Left forelimb (tissue), 1 donor: ENCODE measurements around the gene KHDC4.

Experiments used
- DNase-seq: peaks from one replicate; pipeline ENCODE4 v3.0.0-alpha.2; 2018; ENCODE audit warnings: low spot score

KHDC4 gene

DNA sequence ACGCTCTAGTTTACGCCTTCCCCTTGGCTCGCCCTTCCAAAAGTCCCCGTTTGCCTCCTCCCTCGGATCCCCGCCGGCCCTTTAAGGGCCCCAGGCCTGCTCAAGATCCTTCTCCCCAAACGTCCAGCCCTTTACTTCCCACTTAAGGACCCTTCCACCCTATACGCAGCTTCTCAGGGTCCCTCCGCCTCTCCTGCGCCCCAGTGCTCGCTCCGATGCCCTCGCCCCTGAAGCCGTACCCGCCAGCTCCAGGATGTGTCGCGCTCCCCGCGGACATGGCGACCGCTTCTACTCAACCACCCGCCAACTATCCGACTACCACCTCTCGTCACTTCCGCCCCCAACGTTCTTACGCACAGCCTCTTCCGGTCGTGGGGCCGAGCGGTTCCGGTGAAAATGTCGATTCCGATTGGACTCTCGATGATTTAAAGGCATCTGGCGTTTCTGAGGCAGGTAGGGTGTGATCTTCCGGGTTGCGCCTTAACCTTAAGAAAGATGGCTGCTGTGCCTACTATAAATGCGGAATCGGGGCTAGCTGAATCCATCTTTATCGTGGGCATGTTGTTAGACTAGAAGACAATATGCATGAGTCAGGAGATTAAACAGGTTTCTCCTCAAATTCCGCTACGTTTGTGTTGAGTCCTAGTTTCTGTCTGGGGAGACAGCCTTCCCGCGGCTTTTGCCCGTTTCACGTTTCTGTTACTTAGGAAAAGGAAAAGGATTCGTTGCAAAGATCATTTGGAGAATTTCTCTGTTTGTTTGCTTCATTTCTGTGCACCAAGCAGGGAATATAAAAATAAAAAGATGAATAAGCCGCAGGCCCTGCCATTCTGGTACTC, at the start of gene KHDC4:
KHDC4 (minus strand) TSS at position 317 of the 839 bp plus-strand sequence; CDS start at position 277, 40 bp downstream.
- DNase-seq: peak; percentile 96

DNA sequence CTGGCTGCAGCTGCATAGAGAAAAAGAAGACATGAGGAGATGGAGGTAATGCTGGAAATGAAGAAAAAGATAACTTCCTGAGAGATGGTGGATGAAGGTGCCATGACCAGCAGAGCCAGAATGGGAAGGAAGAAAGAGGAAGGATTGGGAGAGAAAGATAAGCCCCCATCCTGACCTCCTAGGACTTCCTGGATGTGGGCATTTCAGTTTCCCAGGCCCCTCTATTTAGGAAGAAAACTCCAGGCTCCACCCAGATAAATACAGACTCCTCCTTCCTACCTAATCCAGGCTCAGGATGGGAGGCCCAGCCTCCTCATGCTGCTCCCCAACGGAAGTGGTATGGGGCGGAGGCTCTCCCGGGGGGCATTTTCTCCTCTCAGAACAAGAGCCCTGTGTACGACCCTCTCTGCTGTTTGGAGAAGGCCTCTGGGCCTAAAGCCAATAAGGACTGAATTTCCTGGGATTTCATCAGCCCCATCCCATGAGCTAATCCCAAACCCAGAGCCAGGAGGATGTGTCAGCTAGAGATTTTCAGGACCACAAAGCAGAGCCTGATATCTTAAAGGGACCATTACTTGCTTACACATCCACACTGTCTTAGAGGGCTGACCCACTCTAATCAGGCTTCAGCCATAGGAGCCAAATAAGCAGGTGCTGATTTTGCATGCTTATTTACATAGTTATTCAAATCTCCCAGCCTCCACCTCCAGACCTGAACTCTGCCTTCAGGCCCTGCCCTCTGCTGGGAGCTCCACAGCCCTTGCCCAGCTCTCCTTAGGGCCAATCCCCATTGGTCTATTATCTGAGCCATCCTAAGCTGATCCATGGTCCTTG, 49.2 kb upstream of the KHDC4 start:
- DNase-seq: peak; percentile 85

DNA sequence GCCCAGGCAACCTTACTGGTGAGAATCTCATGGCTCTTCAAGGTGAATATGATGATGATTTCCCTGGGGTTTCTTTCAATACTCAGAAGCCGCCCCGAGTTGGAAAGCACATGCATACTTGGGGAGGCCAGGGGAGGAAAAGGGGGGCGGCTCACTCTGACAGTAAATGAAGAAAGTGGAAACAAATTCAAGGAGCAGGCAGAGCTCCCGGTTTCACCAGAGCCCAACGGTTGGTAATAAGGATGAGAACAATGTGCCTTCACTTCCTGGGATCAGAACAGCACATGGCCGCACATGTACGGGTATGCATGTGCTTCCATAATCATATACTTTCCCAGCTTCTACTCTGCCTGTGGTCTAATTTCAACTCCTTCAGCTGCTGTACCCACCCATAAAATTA, 47.9 kb upstream of the KHDC4 start:
- DNase-seq: no peak

- no peak for DNase-seq
Measured at GRCh38 chr1:155981266-155982088, 47.3 kb upstream of the KHDC4 start.

- DNase-seq: no peak
Measured at GRCh38 chr1:155979597-155980343, 45.6 kb upstream of the KHDC4 start.

- no peak for DNase-seq
Measured at GRCh38 chr1:155978973-155979429, 44.8 kb upstream of the KHDC4 start.

- DNase-seq: peak; percentile 84
Measured at GRCh38 chr1:155978325-155978972, 44.2 kb upstream of the KHDC4 start, which contains the start of gene ARHGEF2. ARHGEF2 (minus strand) TSS chr1:155978547; CDS start chr1:155978427, 120 bp downstream.

GRCh38 chr1:155977690-155978324, 43.6 kb upstream of the KHDC4 start:
- DNase-seq: peak; percentile 80

DNA sequence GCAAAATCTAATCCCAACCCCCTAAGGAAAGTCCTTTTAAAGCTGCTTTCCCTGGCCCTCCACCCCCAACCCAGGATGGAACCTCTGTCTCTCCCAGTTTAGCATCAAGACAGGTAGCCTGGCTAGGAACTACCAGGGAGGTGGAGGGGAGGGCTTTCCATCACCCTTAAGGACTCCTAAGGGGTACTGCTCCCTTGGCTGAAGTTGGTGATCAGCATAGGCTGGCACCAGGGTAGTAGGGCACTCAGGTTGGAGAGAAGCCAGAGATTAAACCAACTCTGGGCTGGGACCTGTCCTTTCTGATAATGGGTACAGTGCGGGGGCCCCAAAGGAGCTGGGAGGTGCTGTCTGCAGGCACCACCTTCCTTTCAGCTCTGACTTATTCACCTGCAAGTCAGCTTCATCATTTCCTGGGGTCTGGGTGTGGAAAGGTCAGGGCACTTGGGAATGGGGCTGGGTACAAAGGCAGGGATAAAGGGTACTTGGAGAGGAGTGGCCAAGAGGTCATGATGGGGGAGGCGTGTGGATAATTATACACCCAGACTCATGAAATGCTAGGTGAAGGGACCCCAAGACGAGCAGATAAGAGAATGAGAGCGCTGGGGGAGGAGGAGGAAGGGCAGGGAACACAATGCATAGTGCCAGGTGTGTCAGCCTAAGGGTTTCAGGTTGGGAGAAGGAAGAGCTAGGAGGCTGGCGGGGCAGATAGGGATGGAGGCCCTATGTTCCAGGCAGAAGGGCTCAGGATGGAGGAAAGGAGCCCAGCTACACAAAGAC, 42.9 kb upstream of the KHDC4 start:
- DNase-seq: no peak

DNA sequence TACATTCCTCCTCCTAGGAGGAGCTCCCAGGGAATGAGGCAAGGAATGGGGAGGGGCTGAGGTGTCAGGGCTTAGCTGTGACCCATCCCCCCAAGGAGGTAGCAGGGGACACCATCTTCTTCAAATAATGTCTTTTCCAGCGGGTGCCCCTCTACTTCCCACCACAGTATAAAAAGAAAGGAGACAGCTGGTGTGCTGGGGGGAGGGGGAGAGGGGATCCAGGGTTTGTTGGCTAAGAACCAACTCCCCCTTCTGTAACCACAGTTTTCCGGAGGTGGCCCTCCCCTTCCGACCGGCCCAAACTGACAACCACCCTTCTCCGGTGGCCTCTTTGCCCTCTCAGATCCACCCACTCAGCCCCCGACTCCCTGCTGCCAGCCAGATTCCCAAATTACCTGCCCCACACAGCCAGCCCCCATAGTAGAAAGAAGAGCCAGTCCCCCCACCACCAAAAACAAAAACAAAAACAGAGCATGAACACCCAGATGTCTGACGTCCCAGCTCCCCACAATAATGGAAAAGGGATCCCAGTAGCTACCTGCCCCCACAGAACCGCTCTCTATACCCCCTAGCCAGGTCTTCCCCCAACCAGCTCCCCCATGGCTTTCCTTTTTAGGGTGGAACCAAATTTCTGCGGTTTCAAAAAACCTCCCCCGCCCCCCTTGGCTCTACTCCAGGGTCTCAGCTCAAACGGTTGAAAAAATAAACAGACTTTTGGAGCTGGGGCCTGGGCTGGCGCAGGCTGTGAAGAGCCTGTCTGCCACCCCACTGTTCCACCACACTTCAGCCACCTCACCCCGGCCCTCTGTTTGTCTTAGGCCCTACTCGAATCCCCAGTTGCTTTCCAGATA, 42.1 kb upstream of the KHDC4 start:
- DNase-seq: peak; percentile 82

DNA sequence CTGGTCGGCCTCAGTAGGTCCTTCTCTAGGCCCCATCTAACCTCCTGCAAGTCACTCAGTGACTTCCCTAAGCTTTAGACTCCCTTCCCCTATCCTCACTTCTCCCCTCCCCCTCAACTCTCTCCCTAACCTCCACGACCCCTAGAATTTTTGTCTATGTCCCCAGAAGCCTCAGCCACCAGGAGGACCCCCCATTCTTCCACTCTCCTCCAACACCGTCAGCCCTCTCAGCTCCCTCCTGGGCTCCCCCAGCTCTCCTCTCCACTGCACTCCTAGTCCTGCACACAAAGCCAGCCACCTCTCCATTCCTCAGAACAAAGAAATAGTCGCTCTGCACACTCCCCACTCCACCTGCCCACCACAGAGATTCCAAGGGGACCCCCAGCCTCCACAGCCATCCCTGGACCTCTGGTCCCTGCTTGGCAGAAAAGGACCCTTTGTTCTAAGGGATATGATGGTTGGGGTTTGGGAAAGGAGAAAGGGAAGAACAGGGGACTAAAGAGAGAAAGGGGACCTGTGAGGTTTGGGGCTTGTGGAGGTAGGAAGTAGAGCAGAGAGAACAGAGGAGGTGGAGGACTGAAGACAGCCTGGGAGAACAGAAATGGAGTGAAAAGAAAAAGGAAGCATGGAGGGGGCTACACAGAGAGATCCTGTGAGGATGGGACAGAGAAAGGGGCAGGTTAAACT, 41.3 kb upstream of the KHDC4 start:
- no peak for DNase-seq

- no peak for DNase-seq
Measured at GRCh38 chr1:155974208-155975115, 40.2 kb upstream of the KHDC4 start.

- no peak for DNase-seq
Measured at GRCh38 chr1:155973723-155974122, 39.5 kb upstream of the KHDC4 start.

DNA sequence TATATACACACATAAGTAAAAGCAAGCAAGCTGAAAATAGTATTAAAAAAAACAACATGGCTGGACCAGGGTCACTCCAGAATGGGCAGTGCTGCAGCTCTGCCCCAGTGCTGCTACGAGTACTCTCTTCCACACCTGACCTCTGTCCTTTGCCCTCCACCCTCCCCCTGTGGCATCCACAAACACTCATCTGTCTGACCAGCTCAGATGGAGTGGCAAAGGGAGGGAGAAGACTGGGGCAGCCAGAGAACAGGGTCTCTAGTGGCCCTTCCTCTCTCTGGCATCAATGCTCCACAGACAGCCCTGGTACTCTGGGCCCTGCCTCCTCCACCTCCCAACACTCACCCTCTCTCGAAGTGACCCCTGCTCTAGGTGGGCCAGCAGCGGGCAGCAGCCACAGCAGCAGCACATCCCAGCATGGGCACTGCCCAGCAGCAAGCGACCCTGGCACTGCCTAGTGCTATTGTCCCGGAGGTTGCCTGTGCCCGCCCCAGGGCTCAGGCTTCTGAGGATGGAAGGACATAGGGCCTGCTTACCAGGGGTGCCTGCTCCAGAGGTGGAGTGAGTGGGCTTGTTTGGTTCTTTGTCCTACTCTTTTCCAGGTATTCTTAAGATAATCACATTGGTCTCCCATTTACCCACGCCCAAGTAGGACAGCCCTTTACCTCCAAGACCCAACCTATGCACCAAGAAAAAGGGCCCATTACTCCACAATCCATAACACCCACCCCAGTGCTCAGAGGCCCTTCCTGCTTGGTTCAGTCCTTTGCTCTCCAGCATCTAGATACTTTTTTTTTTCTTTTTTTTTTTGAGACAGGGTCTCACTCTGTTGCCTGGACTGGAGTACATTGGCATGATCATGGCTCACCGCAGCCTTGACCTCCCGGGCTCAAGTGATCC, 37.9 kb upstream of the KHDC4 start:
- no peak for DNase-seq

- DNase-seq: no peak
Measured at GRCh38 chr1:155970531-155971167, 36.4 kb upstream of the KHDC4 start.
